Panc1 (cell line): ENCODE results near the gene PRCC.

ENCODE experiments used
- POLR2AphosphoS5 ChIP-seq: IDR thresholded peaks from 2 replicates; pipeline ENCODE4 v1.6.1; 2012; ENCODE audit warnings: mild to moderate bottlenecking, low read depth, low read length, moderate library complexity
- REST ChIP-seq, 2 experiments: IDR thresholded peaks; 2 replicates each; pipeline ENCODE4 v1.6.1; 2011 to 2012; ENCODE audit warnings: low read depth in 2 of 2, control low read depth in 1 of 2, low read length in 1 of 2, mild to moderate bottlenecking in 1 of 2, moderate library complexity in 1 of 2; ENCODE audit not compliant: insufficient read depth in 1 of 2
- TCF7L2 ChIP-seq: IDR thresholded peaks from 2 replicates; pipeline ENCODE4 v1.6.1; 2011; ENCODE audit warnings: mild to moderate bottlenecking, low read depth, low read length, inconsistent platforms
- TF ChIP-seq, protein P1 (sequence below): fragments of 450-650 bp; IDR thresholded peaks from 2 replicates; pipeline ENCODE4 v1.5.1; 2017; ENCODE audit warnings: mild to moderate bottlenecking

- TF ChIP-seq, protein P1, sequence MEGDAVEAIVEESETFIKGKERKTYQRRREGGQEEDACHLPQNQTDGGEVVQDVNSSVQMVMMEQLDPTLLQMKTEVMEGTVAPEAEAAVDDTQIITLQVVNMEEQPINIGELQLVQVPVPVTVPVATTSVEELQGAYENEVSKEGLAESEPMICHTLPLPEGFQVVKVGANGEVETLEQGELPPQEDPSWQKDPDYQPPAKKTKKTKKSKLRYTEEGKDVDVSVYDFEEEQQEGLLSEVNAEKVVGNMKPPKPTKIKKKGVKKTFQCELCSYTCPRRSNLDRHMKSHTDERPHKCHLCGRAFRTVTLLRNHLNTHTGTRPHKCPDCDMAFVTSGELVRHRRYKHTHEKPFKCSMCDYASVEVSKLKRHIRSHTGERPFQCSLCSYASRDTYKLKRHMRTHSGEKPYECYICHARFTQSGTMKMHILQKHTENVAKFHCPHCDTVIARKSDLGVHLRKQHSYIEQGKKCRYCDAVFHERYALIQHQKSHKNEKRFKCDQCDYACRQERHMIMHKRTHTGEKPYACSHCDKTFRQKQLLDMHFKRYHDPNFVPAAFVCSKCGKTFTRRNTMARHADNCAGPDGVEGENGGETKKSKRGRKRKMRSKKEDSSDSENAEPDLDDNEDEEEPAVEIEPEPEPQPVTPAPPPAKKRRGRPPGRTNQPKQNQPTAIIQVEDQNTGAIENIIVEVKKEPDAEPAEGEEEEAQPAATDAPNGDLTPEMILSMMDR: no peak
- TF ChIP-seq POLR2AphosphoS5: no peak
- no peak for TF ChIP-seq REST (IDR thresholded peaks at IDR 0.05; ENCODE audit: insufficient read depth in 1 of 2, low read depth in 2 of 2, low read length in 1 of 2)
- TF ChIP-seq TCF7L2: no peak
These were observed 23.7 kb upstream of the PRCC start for GRCh38 chr1:156743367-156744302.
